ENCODE measurements around the gene SP3. TPM values are rescaled to one million over a fixed set of nuclear protein-coding genes. Genes with fewer than 3 reads are reported as not detected.

The SP3 gene
- total RNA-seq: 100 to 1,000 TPM; 123 to 155 TPM
- total RNA-seq: 243 to 309 reads per million in 2 donors

- Mint-ChIP-seq H3K27ac (peak within 1 kb of the TSS; percentile 96), H3K27me3 (no peaks in the 10 kb centered on the region), H3K36me3 (ENCODE audit: low read depth) (peaks cover 2% of the 10 kb centered on the region), H3K4me1 (peaks cover 24% of the 10 kb centered on the region), H3K4me3 (peak within 1 kb of the TSS; percentile 96)
- DNase-seq (peak; percentile 91 to 94 (median 92)), ATAC-seq (peak; percentile 71)
- H3K9me3 ChIP-seq (ENCODE audit: control insufficient read depth, low read length, poor library complexity, severe bottlenecking): no peaks in the 10 kb centered on the region
These were observed at the start of gene SP3 for GRCh38 chr2:173965372-173966025. SP3 (minus strand) TSS chr2:173965373; CDS start chr2:173965171, 202 bp downstream.

GRCh38 chr2:174014699-174015070, 49.5 kb upstream of the SP3 start:
- H3K36me3 Mint-ChIP-seq (ENCODE audit: low read depth): no peaks in the 10 kb centered on the region
- H3K27ac Mint-ChIP-seq: no peak overlapping the region
- peaks cover 14% of the 10 kb centered on the region for H3K4me1 Mint-ChIP-seq
- no peak for DNase-seq
- H3K9me3 ChIP-seq (ENCODE audit: control insufficient read depth, low read length, poor library complexity, severe bottlenecking): no peaks in the 10 kb centered on the region
- no peak for ATAC-seq
- H3K4me3 Mint-ChIP-seq: no peak overlapping the region
- H3K27me3 Mint-ChIP-seq: peaks cover 18% of the 10 kb centered on the region

- no peaks in the 10 kb centered on the region for H3K36me3 Mint-ChIP-seq (ENCODE audit: low read depth)
- H3K4me3 Mint-ChIP-seq: peak overlapping the region; percentile 33
- H3K4me1 Mint-ChIP-seq: peaks cover 14% of the 10 kb centered on the region
- DNase-seq (no peak), ATAC-seq (no peak)
- H3K9me3 ChIP-seq (ENCODE audit: control insufficient read depth, low read length, poor library complexity, severe bottlenecking): no peaks in the 10 kb centered on the region
- H3K27ac Mint-ChIP-seq: peak overlapping the region; percentile 75
- peaks cover 18% of the 10 kb centered on the region for H3K27me3 Mint-ChIP-seq
These were observed 49.0 kb upstream of the SP3 start for GRCh38 chr2:174014011-174014698.

GRCh38 chr2:174013315-174013751, 48.2 kb upstream of the SP3 start:
- H3K36me3 Mint-ChIP-seq (ENCODE audit: low read depth): no peaks in the 10 kb centered on the region
- no peaks in the 10 kb centered on the region for H3K9me3 ChIP-seq (ENCODE audit: control insufficient read depth, low read length, poor library complexity, severe bottlenecking)
- H3K4me3 Mint-ChIP-seq: peak overlapping the region; percentile 77
- ATAC-seq (no peak), DNase-seq (no peak)
- peaks cover 14% of the 10 kb centered on the region for H3K4me1 Mint-ChIP-seq
- H3K27ac Mint-ChIP-seq: peak overlapping the region; percentile 75
- peaks cover 22% of the 10 kb centered on the region for H3K27me3 Mint-ChIP-seq

GRCh38 chr2:174012347-174013314, 47.5 kb upstream of the SP3 start:
- no peaks in the 10 kb centered on the region for H3K36me3 Mint-ChIP-seq (ENCODE audit: low read depth)
- H3K9me3 ChIP-seq (ENCODE audit: control insufficient read depth, low read length, poor library complexity, severe bottlenecking): no peaks in the 10 kb centered on the region
- H3K4me1 Mint-ChIP-seq: peaks cover 16% of the 10 kb centered on the region
- peaks cover 26% of the 10 kb centered on the region for H3K27me3 Mint-ChIP-seq
- ATAC-seq: peak; percentile 82
- H3K4me3 Mint-ChIP-seq: peak overlapping the region; percentile 77
- DNase-seq: peak in 1 of 3 donors; percentile 17
- peak overlapping the region; percentile 75 for H3K27ac Mint-ChIP-seq

- H3K36me3 Mint-ChIP-seq (ENCODE audit: low read depth): no peaks in the 10 kb centered on the region
- H3K4me1 Mint-ChIP-seq: peaks cover 16% of the 10 kb centered on the region
- no peaks in the 10 kb centered on the region for H3K9me3 ChIP-seq (ENCODE audit: control insufficient read depth, low read length, poor library complexity, severe bottlenecking)
- peaks cover 30% of the 10 kb centered on the region for H3K27me3 Mint-ChIP-seq
- H3K27ac Mint-ChIP-seq: peak overlapping the region; percentile 21
- DNase-seq: no peak
- H3K4me3 Mint-ChIP-seq: peak overlapping the region; percentile 47
- ATAC-seq: no peak
These were observed 46.6 kb upstream of the SP3 start for GRCh38 chr2:174011796-174012195.

- Mint-ChIP-seq H3K4me1 (peaks cover 11% of the 10 kb centered on the region), H3K27ac (peak overlapping the region; percentile 21), H3K36me3 (ENCODE audit: low read depth) (no peaks in the 10 kb centered on the region), H3K4me3 (peak overlapping the region; percentile 47), H3K27me3 (peaks cover 26% of the 10 kb centered on the region)
- ATAC-seq (no peak), DNase-seq (no peak)
- H3K9me3 ChIP-seq (ENCODE audit: control insufficient read depth, low read length, poor library complexity, severe bottlenecking): no peaks in the 10 kb centered on the region
These were observed 46.0 kb upstream of the SP3 start for GRCh38 chr2:174011173-174011572.

- no peaks in the 10 kb centered on the region for H3K9me3 ChIP-seq (ENCODE audit: control insufficient read depth, low read length, poor library complexity, severe bottlenecking)
- Mint-ChIP-seq H3K4me3 (no peak overlapping the region), H3K36me3 (ENCODE audit: low read depth) (no peaks in the 10 kb centered on the region), H3K4me1 (peaks cover 11% of the 10 kb centered on the region), H3K27me3 (peaks cover 28% of the 10 kb centered on the region), H3K27ac (no peak overlapping the region)
- ATAC-seq (no peak), DNase-seq (no peak)
These were observed 44.5 kb upstream of the SP3 start for GRCh38 chr2:174009488-174010223.

- DNase-seq (no peak), ATAC-seq (no peak)
- Mint-ChIP-seq H3K27ac (no peak overlapping the region), H3K36me3 (ENCODE audit: low read depth) (no peaks in the 10 kb centered on the region), H3K4me1 (peaks cover 11% of the 10 kb centered on the region), H3K4me3 (no peak overlapping the region), H3K27me3 (peaks cover 28% of the 10 kb centered on the region)
- no peaks in the 10 kb centered on the region for H3K9me3 ChIP-seq (ENCODE audit: control insufficient read depth, low read length, poor library complexity, severe bottlenecking)
These were observed 43.5 kb upstream of the SP3 start for GRCh38 chr2:174008720-174009119.

GRCh38 chr2:174007010-174007409, 41.8 kb upstream of the SP3 start:
- Mint-ChIP-seq H3K36me3 (ENCODE audit: low read depth) (no peaks in the 10 kb centered on the region), H3K4me3 (no peak overlapping the region), H3K4me1 (peaks cover 4% of the 10 kb centered on the region), H3K27ac (no peak overlapping the region), H3K27me3 (peaks cover 28% of the 10 kb centered on the region)
- no peak for DNase-seq
- H3K9me3 ChIP-seq (ENCODE audit: control insufficient read depth, low read length, poor library complexity, severe bottlenecking): no peaks in the 10 kb centered on the region
- no peak for ATAC-seq

GRCh38 chr2:174005801-174006419, 40.7 kb upstream of the SP3 start:
- ATAC-seq (no peak), DNase-seq (no peak)
- no peaks in the 10 kb centered on the region for H3K9me3 ChIP-seq (ENCODE audit: control insufficient read depth, low read length, poor library complexity, severe bottlenecking)
- no peaks in the 10 kb centered on the region for H3K36me3 Mint-ChIP-seq (ENCODE audit: low read depth)
- no peak overlapping the region for H3K27ac Mint-ChIP-seq
- H3K4me3 Mint-ChIP-seq: no peak overlapping the region
- H3K27me3 Mint-ChIP-seq: peaks cover 31% of the 10 kb centered on the region
- peaks cover 2% of the 10 kb centered on the region for H3K4me1 Mint-ChIP-seq

- DNase-seq (no peak), ATAC-seq (no peak)
- no peaks in the 10 kb centered on the region for H3K9me3 ChIP-seq (ENCODE audit: control insufficient read depth, low read length, poor library complexity, severe bottlenecking)
- Mint-ChIP-seq H3K36me3 (ENCODE audit: low read depth) (no peaks in the 10 kb centered on the region), H3K27me3 (peaks cover 31% of the 10 kb centered on the region), H3K4me3 (no peak overlapping the region), H3K27ac (no peak overlapping the region), H3K4me1 (peaks cover 2% of the 10 kb centered on the region)
These were observed 39.9 kb upstream of the SP3 start for GRCh38 chr2:174004905-174005605.
